DMS 273 (cell line): ENCODE data around the gene SLC25A3.
"Not testable (repeated sequence)": the region's sequence is repeated elsewhere in the genome, so short reads cannot be mapped to it uniquely, and the experiment has no call there.

Source experiments
- DNase-seq: peaks from one replicate; lab custom pipeline; 2025; ENCODE audit not compliant: unreplicated experiment; lab: John Stamatoyannopoulos, UW

SLC25A3 gene

DNA sequence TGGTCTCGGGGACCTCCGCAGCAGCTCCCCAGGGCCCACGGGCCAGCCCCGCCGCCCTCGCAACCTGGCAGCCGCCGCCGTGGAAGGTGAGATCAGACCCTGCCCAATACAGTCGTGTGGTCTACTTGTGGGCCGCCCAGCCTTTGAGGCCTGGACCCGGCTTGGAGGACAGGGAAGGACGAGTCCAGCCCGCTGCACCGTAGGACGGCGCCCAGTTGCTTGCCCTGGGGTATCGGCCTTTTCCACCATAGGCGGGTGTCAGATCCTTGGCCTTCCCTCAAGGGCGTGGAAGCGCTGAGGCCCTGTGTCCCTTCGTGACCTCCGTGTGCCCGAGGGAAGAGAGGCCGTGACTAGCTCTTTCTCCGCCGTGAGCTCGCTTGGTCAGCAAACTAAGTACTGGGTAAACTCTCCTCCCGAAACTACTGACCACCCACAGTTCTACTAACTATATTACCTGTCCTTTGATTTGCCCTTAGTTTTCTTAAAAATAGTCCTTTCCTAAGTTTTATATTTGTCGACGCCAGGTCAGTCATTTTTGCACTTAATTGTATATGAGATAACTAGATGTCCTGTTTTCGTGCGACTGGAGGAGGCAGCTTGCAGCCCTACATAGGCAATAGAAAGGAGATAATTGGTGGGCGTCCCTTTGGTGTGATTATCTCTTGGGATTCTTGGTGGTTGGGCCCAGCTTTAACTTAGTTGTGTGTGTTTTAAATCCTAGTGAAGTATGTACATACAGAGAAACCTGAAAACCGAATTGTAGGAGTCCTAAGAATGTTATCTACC is 757 bp downstream of the SLC25A3 start:
- DNase-seq: peak; percentile 31

DNA sequence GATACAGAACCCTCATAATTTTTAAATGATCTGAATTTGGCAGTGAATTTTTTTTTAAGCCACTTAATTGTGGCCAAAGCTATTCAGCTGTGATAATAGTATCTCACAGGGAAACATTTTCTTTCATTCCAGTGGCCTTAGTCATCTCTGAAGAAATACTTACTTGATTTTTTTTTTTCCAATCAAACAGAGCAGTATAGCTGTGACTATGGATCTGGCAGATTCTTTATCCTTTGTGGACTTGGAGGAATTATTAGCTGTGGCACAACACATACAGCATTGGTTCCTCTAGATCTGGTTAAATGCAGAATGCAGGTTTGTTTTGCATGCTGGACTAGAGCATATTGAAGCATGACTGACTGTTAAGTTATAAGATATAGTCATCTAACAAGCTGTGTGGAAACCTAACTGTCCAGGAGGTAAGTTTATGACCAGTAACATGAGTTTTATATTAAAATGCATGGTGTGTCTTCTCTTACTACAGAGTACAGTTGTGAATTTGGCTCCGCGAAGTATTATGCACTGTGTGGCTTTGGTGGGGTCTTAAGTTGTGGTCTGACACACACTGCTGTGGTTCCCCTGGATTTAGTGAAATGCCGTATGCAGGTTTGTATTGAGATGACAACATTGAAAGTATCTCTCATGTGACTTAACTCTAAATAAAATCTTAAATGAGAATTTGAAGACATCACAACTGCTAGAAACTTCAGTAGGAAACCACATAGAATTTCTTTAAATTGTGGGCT is 1.9 kb downstream of the SLC25A3 start:
- no peak for DNase-seq

DNA sequence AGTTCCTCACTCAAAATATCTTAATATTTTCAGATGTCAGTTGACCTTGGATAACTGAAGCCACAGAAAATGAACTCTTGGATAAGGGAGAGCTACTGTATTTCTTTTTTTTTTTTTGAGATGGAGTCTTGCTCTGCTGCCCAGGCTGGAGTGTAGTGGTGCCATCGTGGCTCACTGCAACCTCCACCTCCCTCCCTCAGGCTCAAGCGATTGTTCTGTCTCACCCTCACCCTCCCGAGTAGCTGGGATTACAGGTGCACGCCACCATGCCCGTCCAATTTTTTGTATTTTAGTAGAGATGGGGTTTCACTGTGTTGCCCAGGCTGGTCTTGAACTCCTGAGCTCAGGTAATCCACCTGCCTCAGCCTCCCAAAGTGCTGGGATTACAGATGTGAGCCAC is 3.8 kb downstream of the SLC25A3 start:
- DNase-seq: not testable (repeated sequence)

DNA sequence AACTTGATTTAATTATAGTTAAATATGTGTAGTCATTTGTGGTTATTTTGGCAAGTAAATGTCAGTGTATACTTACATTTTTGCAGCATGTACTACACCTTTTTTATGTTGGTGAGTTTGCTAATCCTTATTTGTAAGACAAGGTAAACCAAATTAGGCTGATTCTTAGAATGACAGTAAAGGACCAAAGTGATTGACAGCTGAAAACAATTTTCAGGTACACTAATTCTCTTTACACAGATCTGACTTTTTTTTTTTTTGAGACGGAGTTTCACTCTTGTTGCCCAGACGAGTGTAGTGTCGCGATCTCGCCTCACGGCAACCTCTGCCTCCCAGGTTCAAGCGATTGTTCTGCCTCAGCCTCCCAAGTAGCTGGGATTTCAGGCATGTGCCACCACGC is 8.4 kb downstream of the SLC25A3 start:
- DNase-seq: no peak

DNA sequence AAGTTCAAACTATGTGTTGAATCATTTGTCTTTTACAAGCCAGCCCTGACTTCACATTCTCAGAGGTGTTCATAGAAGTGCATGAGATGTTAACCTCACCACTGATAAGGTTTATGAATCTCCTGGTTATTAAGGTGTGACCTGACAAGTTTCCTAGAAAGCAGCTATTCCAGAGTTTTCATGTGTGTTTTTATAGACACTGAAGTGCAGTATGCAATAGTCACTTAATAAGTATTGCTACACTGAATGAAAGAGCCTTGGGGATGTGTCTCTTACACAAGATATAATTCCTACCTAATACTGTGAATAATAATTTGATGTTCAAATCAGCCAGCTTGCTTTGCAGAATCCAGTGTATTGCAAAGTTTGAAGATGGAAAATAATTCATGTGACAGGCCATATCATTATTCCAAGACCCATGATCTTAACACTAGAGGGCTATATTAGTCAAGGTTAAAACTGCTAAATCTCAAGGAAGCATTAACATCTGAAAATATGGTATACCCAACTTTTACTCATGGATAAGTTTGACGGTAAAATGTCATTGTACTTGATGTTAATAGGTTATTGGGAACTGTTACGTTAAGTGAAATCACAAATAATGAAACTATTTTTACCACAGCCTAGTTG is 13.0 kb downstream of the SLC25A3 start:
- no peak for DNase-seq

DNA sequence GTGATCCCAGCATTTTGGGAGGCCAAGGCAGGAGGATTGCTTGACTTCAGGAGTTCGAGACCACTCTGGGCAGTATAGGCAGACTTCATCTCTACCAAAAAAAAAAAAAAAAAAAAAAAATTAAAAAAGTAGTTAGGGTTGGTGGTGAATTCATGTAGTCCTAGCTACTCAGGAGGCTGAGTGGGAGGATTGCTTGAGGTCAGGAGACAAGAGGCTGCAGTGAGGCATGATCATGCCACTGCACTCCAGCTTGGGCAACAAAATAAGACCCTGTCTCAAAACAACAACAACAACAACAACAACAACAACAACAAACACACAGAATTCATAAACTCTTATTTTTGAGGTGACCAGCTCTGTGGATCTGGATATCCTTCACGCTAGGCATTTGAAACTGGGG is 17.1 kb downstream of the SLC25A3 start:
- no peak for DNase-seq

DNA sequence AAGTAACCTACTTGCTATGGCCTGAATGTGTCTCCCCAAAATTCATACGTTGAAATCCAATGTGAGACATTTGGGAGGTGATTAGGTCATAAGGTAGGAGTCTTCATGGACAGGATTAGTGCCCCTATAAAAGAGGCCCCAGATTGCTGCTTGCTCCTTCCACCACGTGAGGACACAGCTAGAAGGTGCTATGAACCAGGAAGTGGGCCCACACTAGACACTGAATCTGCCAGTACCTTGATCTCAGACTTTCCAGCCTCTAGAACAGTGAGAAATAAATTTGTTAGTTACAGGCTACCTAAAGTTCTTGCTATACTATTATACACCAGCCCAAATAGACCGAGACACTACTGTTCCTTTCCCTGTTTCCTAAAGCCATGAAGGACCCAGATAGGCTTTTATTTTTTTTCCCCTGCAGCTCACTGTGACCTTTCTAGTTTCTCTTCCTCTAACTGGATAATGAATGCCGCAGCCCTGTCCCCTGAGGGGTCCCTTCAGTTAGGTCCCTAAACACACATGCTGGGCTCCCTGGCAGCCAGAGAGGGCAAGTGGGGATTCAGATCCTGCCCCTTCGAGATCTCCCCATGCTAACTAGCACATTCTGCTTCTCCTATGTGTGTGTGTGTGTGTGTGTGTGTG is 19.3 kb downstream of the SLC25A3 start:
- no peak for DNase-seq

DNA sequence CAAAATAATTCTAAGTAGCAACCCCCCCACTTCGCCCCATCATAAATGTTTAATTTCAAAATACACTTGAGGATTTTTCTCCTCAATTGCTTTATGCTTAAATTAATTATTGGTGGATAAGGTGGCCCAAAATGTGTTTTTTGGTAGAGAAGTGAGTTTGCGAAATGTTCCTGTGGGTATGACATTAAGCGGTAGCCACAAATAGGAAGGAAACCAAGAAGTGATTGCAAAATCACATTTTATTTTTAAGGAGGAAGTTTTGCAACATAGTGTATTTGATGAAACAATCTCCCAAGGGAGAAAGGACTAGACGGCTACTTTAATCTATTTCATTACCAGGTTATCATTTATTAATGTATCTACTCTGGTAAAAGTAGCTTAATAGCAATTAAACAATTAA is 25.5 kb downstream of the SLC25A3 start:
- DNase-seq: no peak

DNA sequence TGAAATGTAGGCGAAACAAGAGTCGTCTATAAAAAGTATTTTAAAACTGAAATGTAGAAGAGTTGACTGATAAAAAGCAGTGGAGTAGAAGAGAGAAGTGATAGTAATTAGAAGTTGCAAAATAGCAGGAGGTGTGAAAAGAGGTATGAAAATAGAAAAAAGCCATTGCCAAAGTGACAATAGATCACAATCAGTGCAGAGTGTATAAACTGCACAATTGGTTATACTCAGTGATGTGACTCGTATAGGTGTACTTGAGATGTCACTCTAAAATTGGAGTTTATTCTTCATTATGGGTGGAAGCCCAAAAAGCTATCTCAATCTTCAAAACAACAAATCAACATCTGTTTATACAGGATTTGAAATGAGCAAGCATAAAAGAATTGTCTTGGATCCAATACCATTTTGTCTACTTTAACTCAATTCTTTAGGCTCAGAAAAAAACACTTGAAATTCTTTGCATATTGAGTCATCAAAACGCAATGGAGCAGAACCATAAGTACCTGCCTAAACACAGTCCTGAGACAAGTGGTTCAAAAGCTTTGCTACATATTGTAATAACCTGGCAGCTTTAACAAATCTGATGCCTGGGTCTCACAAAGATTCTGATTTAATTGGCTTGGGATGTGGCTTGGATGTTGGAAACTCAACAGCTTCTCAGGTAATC is 42.3 kb downstream of the SLC25A3 start:
- DNase-seq: peak; percentile 1

DNA sequence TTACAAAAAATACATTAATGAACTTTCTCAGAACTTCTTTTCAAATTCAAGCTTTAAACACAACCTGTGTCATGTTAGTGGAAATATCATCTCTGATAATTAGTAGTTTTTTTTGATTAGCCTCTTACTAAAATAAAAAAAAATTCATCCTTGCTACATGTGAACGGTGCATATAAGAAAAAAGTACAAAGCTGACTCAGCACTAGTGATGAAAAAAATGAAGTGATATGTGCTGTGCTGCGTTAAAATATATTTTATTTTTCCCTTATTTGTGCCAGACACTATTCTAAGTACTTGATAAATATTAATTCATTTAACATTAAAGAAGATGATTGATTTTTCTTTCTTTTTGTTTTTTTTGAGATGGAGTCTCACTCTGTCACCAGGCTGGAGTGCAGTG is 43.6 kb downstream of the SLC25A3 start:
- no peak for DNase-seq

DNA sequence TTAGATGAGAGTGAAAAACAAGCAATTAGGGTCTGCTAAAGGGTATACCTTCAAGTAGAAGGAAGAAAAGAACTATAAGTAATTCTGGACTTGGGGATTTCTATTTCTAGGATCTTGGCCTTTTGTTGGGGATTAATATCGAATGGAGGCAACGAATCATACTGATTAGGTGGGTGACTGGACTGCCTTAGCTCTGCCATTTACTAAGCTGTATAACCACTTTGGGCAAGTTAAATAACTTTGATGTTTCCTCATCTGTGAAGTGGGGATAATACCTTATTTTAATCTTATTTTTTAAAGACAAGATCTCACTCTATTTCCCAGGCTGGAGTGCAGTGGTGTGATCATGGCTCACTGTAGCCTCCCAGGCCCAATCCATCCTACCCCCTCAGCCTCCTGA is 44.5 kb downstream of the SLC25A3 start:
- no peak for DNase-seq

DNA sequence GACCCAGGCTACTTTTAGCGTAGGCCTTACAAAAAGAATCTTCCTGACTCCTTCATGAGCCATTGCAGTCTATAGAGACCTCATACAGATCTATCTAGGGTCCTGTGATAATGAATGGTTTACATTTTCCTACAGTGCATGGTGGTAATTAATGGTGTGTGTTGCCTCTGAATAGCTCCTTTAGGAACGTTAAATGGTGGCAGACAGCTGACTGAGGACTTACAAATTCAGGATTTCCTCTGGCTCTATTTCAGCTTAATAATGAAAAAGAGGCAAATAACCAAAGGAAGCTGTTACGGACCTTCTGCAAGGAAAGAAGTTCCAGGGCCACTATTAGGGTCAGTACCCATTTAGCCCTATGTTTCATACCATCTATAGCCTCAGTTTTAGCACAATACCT is 46.0 kb downstream of the SLC25A3 start:
- no peak for DNase-seq

DNA sequence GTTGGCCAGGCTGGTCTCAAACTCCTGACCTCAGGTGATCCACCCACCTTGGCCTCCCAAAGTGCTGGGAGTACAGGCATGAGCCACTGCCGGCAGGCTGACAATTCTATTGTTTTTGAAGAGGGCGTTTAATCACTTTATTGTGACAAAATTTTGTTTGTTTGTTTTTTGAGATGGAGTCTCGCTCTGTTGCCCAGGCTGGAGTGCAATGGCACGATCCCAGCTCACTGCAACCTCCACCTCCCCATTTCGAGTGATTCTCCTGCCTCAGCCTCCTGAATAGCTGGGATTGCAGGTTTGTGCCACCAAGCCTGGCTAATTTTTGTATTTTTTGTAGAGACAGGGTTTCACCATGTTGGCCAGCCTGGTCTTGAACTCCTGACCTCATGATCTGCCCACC is 49.3 kb downstream of the SLC25A3 start:
- DNase-seq: not testable (repeated sequence)

DNA sequence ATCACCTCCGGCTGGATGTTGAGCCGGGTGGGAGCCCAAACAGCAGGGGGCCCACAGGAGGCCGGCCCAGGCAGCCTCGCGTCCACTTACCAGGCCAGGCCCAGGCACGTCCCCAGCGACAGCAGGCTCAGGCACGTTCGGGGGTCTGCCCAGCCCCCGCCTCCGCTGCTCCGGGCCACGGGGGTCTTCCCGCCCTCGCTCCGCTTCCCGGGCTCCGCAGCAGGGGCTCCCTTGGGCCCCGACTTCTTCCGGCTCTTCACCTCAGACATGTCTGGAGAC is 50.9 kb downstream of the SLC25A3 start:
- no peak for DNase-seq

DNA sequence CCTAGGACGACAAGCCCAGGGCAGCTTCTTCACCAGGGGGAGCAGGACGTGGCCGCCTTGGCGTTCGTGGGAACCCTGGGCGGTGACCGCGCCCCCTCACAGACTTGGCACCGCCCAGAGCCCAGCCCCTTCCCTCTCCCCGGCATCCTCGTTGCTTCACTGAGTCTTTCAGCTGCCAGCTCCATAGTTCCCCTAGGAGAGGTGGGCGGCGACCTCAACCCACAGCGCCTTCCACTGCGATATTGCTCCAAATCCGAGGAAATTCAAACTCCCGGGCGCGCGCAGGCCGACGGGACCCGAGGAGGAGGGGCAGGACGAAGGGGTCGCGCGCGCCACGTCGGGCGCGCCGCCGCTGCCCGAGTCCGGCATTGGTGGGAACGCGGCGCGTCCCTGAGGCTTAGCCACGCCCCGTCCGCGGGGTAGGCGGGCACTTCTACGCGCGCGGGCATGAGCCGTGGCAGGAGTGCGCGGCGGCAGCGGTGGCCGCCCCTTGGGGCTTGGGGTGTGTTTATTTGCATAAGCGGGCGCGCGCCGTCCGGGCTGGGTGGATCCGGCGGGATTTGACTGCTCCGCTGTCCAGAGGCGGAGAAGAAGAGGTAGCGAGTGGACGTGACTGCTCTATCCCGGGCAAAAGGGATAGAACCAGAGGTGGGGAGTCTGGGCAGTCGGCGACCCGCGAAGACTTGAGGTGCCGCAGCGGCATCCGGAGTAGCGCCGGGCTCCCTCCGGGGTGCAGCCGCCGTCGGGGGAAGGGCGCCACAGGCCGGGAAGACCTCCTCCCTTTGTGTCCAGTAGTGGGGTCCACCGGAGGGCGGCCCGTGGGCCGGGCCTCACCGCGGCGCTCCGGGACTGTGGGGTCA is 51.5 kb downstream of the SLC25A3 start, which contains the start of the genes APAF1 and IKBIP:
Gene APAF1 (plus strand): TSS at position 579 of the 860 bp plus-strand sequence. CDS start 3,070 bp downstream, outside the sequence.
Gene IKBIP (minus strand): TSS at position 77 of the 860 bp plus-strand sequence. CDS start 87 bp downstream, outside the sequence.
- peak; percentile 97 for DNase-seq

DNA sequence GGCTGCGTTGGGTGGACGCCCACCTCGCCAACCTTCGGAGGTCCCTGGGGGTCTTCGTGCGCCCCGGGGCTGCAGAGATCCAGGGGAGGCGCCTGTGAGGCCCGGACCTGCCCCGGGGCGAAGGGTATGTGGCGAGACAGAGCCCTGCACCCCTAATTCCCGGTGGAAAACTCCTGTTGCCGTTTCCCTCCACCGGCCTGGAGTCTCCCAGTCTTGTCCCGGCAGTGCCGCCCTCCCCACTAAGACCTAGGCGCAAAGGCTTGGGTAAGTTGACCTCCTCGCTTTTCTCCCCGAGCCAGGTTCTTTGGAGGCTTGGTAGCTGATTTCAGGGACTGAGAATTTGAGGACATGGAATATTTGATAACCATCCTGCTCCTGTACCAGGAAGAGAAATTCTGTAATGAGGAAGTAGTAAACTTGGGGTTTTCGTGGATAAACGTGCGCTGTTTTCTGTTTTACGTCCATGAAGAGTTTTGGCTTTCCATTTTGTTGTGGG is 52.1 kb downstream of the SLC25A3 start:
- peak; percentile 47 for DNase-seq

DNA sequence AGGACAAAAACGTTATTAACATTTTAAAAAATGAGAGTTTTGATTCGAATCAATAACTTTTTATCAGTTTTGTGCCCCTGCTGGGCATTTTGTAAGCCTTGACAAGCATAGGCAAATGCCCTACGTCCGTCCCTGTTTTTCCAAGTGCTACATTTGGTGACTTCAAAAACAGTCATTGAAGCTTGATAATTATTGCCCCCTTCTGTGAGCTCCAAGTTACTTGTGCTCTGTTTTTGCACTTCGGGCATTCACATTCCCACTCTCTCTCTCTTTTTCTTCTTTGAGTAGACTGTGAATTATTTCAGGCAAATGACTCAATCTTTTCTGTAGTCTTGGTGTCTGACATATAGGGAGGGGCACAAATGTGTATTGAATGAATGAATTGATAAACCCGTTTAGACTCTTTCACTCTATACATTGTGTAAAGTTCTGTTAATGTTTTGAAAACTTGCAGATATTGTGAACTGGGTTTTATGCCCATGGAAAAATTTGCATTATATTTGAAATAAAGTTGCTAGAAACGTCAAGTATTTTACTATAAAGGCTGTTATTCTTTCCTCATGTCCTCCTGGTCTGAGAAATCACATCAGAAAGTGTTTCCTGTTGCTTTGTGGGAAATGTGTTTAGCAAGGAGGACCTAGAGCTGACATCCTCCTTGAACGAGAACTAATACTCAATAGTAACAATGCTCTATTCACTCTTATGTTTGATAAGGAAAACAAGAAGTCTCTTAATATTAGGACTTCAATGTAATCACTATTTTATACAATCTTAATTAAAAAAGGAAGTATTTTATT is 53.0 kb downstream of the SLC25A3 start:
- peak; percentile 32 for DNase-seq

DNA sequence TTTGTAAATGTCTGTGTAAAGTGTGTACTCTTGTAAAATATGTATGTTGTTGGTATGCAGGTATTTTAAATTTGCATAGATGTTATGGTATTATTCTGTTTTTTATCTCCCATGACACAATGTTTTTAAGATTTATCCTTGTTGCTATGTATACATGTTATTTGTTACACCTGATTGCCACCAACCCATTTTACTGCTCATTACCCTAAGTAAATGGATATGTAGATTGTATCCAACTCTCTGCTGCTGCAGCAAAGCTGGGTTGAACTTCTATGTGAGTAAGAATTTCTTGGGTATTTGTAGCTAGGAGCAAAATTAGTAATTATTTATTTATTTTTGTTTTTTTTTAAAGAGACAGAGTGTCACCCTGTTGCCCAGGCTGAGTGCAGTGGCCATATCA is 57.8 kb downstream of the SLC25A3 start:
- DNase-seq: no peak

DNA sequence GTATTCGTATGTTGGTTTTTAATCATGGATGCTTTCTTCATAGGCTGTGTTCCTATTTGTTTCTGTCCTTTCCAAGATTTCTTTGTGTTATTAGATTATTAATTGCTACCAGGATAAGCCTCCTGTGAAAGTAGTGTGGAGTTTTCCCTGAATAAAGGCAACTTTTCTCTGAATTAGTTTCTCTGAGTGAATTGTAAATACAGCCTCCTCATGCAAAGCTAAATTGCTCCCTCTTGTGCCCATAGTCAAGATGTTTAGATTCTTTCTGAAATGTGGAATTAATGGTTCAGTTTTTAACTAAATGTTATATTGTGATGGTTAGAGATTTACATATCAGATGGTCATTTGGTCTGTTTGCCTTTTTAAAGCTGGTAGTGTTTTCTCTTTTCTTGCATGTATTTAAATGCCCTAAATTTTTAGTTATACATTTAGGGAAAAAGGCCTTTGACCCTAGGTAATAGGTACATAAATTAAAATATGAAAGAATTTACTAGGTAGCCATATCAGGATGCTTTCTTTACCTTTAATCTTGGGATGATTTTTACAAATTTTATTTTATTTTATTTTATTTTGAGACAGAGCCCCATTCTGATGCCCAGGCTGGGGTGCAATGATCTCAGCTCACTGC is 60.5 kb downstream of the SLC25A3 start:
- peak; percentile 60 for DNase-seq
